NCI-H1092 treated with DMSO at 0.1 percent for 48 hours (cell line): ENCODE data around the gene AADACL4.
"Not testable (repeated sequence)": the region's sequence is repeated elsewhere in the genome, so short reads cannot be mapped to it uniquely, and the experiment has no call there.

Experiments
- DNase-seq: peaks from one replicate; lab custom pipeline; 2025; lab: John Stamatoyannopoulos, UW

AADACL4 gene

DNA sequence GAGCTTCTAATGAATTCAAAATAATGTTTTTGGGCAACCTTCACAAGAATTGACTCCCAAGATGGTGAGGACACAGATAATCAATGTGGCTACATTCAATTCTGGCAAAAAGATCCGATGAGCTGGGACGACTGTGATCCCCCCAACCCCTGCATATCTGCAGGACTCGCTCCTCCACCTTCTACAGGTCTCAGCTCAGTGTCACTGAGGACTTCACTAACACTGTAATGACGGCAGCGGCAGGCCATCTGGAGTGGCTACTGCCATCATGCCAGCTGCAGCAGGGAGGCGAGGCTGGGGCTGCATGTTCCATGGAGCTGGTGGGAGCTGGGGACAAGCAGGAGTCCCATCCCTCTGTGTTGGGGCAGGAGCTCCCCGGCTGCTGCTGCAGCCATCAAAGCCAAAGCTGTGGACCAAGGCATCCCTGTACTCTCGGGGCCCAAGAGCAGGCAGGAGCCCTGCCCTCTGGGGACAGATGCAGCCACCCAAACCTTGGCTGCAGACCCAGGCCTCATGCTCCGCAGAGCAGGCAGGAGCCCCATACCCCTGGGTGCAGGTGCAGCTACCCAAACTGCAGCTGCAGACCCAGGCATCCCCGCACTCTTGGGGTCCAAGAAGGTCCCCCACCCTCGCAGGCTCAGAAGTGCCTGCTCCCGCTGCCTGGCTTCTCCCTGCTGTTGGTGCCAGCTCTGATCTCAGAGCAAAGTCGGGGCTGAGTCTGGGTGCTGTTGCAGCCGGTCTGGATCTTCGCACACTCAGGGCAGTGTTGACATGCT is 13.7 kb upstream of the AADACL4 start:
- peak; percentile 52 for DNase-seq

DNA sequence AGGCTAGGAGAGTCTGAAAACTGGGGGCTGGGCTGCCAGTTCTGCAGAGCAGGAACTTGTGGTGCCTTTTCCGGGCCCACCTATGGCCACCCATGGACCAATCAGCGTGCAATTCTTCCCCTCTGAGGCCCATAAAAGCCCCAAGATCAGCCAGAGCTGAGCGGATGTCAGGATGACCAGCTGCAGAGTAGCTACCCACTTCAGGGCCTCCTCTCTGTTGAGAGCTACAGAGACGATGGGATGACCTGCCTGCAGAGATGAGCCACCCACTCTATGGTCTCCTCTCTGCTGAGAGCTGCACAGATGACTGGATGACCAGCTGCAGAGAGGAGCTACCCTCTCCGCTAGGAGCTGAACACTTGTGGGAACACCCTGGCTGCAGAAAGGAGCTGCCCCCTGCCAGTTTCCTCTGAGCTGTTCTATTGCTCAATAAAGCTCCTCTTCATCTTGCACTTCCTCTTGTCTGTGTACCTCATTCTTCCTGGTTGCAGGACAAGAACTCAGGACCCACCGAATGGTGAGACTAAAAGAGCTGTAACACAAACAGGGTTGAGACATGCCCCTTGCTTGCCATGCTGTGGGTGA is 12.8 kb upstream of the AADACL4 start:
- DNase-seq: no peak

DNA sequence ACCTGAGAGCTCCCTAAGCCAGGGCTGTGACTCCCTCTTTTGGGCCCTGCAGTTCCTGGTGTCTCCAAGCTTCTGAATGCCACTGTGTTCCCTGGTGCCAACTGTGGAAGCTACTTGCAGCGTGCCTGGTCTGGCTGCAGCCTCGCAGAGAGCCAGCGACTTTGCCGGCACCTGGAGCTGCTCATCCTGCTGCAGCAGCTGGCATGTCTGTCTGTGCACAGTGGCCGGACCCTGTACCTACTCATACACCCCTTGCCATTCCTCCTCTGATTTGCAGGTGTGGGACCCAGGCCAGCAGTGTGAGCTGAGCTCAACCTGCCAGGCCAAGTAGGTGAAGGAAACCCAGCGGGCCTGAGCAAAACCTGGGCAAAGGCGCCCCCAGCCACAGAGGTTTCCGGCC is 12.3 kb upstream of the AADACL4 start:
- DNase-seq: no peak

DNA sequence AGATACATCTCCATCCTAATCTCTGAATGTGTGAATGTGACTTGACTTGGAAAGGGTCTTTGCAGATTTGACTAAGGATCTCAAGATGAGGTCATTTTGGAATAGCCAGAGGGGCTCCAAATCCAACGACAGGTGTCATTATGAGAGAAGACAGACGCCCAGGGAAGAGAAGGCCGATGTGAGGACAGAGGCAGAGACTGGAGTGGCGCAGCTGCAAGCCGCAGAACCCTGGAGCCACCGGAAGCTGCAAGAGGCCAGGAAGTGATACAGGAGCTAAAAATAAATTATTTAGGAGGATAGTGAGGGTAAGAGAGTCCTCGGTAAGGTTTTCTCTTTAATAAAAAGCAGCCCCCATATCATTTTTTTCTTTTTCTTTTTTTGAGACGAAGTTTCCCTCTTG is 9.7 kb upstream of the AADACL4 start:
- DNase-seq: no peak

DNA sequence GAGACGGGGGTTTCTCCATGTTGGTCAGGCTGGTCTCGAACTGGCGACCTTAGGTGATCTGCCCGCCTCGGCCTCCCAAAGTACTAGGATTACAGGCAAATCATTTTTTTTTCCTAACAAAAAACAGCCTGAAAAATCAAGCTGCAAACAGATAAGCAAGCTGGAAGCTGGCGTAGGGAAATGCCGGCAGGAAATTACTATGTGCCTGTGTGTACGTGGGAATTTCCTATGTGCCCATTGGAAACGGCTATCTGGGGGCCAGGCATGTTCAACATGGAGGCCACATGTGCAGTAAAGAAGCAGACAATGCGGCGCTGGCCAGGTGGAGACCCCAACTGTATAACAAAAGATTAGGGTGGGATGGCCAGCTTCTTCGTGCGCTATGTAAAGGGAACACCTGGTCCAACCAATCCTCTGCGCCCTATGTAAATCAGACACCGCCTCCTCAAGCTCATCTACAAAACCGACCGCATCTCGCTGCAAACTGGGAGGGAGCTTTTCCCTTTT is 9.1 kb upstream of the AADACL4 start:
- DNase-seq: no peak

DNA sequence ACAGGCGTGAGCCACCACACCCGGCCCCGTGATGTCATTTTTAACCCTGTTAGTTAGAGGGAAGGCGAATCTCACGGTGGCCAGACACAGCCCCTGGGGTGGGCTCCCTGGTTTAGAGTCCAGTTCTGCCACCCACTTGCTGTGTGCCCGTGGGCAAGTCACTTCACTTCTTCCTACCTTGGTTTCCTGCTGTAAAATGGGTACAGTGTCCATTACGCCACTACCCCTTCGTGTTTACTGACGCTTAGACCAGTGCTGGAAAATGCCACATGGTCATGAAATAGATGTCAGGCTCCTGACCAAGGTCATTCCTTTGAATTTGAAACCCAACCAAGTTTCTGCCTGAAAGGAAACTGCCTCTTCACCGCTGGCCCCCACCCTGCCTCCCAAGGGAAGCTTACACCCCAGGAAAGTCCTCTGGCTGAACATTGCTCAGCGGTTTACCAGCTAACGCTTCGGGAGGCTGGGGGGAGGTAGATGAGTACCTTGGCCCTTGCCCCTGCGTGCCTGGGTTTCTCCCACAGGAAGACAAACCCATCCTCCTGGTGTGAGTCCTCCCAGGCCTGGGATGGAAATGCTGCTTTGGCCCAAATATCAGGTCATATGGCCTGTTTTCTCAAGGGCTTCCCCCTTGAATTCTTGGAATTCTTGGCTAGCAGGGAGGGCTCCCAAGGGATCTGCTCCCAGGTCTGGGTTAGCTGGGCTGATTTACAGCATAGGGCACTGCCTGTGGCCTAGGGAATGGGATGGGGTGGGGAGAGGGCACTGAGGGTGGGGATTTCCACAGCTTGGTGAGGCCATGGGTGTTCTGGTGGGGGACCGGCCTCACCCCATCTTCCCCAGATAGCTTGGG is 7.6 kb upstream of the AADACL4 start:
- DNase-seq: no peak

DNA sequence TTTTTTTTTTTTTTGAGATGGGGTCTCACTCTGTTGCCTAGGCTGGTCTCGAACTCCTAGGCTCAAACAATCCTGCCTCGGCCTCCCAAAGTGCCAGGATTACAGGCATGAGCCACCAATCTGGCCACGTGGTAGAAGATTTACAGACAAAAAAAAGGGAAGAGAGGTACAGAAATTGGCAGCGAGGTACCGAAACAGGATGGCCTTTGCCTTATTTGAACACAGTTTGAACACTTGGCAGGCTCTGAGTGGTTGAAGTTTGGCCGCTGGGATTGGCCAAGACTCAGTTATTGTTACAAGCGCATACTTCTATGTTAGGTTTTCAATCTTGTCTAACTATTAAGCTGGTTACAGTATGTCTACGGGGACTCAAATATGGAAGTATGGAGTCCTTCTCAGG is 6.2 kb upstream of the AADACL4 start:
- no peak for DNase-seq

DNA sequence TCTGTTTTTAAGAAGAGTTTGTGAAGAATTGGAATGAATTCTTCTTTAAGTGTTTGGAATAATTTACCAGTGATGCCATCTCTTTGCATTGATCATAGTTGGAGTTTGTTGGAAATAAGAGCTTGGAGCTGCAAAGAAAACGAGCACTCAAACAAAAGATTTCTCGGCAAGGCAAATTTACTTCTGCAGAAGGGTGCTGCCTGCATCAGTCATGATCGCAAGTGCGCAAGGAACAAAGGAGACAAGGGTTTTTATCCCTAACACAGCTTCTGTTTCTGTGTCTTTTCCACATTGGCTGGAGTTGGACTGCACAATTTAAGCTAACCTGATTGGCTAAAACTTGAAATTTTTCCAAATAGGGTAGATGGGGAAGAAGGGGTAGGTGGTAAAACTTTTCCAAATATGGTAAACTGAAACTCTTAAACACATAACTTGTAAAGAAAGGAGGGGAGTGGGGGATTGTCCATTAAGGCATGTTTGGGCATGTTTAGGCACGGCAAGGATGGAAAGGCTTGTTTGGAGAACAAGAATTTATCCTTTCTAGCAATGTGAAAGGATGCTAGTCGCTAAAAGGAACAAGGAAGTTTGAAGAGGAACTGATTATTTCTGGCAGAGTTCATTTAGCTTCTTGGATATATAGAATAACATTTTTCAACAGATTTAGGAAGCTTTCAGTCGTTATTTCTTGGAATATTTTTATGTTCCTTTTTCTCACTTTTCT is 3.5 kb upstream of the AADACL4 start:
- no peak for DNase-seq

DNA sequence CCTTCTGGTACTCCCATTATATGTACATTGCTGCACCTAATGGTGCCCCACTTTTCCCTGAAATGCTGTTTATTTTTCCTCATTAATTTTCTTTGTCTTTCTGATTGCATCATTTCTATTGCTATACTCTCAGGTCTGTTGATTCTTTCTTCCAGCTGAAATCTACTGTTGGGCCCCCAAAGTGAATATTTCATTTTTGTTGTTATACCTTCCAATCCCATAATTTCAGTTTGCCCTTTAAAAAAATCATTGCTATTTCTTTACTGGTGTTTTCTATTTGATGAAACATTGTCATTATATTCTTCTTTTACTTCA is 3.0 kb upstream of the AADACL4 start:
- no peak for DNase-seq

DNA sequence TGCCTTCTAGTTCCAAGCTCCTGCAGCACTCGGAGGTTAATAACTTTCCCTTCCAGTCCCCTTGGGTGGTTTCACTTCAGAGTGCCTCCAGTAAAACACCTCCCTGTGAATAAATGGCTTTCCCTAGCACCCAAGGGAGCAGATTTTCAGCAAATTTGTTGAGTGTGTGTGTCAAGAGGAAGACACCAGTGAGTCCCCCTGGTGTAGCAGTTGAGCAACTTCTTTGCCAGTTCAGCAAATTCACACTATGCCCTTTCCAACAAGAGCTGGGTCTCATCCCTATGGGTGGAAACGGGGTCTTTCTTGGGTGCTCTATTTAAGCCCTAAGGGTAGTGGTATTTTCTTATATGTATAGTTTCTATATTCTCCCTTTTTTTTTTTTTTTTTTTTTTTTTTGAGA is 806 bp upstream of the AADACL4 start:
- no peak for DNase-seq

DNA sequence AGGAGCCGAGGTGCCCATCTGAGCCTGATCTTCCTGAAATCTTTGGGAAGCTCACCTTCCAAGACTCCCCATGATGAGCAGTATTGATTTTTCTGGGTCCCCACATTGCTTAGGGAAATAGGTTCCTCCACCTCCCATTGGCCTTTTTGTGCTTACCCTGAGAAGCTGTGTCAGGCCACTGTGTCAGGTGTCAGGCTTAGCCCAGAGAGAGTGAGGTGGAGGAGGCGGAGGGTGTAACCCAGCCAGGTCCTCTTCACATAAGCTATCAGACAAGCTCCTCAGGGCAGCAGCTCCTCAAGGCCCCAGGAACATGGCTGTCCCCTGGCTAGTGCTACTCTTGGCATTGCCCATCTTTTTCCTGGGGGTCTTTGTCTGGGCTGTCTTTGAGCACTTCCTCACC is 352 bp downstream of the AADACL4 start:
- DNase-seq: no peak

DNA sequence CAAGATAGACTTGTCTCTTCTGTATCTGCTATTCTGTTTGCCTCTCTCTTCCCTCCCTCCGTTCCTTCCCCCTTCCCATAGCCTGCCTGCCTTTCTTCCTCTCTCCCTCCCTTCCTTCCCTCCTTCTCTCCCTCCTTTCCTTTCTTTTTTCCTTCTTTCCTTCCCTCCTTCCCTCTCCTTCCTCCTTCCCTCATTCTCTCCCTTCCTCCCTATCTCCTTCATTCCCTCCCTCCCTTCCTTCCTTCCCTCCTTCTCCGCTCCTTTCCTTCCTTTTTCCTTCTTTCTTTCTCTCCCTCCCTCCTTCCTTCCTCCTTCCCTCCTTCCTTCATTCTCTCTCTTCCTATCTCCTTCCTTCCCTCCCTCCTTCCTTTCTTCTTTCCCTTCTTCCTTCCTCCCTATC is 944 bp downstream of the AADACL4 start:
- no peak for DNase-seq

DNA sequence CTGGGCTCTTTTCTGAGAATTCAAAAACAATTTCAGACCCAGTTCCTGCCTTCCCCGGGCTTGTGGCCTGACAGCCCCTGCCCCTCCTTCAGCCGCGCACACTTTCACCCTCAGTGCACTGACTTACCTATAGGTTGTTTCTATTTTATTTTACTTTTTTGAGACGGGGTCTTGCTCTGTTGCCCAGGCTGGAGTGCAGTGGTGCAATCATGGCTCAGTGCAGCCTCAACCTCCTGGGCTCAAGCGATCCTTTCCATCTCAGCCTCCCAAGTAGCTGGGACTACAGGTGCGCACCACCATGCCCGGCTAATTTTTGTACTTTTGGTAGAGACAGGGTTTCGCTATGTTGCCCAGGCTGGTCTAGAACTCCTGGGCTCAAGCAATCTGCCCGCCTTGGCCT is 1.5 kb downstream of the AADACL4 start:
- not testable (repeated sequence) for DNase-seq

DNA sequence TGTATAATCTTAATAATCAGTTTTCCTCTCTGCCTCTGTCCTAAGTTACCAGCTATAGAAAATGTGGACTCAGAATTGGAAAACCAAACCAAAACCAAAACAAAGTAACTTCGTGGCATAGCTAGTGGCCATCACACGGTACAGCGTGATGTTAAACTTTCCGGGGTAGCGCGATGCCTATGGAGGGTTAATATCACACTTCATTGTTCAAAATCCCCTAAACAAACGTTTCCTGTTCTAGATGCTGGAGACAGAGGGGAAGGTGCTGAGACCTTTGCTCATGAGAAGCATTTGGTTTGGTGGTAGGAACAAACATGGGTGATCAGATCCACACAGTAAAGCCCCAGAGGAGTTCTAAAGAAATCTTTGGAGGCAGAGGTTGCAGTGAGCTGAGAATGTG is 4.9 kb downstream of the AADACL4 start:
- DNase-seq: no peak

DNA sequence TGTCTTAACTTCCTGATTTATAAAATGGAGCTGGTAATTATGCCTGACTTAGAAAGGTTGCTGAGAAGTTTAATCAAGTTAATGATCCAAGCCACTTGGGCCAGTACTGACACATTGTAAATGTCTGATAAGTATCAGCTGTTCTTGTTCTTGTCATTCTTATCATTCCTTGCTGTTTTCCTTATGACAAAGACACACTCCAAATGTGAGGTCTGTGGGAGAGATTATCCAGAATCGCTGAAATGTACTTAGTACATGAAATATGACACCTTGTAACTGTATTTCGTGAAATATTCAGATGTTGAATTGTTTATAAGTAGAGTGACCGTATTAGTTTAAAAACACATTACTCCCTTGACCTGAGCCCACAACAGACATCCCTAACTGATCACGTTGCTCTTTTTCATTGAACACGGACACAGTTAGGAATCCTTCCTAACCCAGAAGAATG is 6.1 kb downstream of the AADACL4 start:
- DNase-seq: no peak

DNA sequence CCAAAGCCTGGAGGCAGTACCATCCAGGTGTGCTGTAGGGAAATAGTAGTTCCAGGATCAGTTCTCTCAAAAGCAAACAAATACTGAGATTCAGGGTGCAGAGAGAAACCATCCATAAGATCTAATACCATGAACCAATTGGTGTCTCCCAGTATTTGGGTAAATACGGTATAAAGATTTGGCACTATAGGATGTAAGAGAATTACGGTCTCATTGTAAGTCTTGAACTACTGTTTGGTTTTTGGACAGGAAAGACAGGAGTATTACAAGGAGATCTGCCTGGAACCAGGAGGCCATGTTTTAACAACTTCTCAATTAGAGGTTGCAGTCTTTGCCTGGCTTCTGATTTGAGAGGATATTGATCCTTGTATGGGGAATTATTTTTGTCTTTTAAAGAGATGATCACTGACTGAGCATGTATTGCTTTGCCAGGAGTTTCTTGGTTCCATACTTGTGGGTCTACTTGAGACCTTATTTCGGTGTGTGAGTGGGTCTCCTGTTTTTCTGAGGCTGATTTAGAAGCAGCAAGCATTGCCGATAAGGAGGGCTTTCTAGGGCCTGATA is 10.2 kb downstream of the AADACL4 start:
- no peak for DNase-seq

DNA sequence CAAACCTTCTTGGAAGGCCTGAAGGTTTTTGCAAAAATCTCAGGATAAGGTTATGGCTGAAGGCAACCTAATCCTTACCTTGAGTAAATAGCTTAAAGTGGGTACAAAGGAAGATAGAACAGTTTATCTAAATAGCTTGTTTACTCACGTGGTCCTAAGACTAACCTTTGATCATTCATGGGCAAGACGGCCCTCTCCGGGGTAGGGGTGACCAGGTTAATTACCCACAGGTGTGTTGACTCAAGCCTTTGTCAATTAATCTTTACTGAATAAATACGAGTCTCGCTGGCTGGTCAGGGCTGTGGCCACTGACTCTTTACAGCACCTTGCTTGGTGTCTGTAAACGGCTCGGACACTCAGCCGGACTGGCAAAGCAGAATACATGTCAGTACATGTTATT is 10.8 kb downstream of the AADACL4 start:
- DNase-seq: no peak

DNA sequence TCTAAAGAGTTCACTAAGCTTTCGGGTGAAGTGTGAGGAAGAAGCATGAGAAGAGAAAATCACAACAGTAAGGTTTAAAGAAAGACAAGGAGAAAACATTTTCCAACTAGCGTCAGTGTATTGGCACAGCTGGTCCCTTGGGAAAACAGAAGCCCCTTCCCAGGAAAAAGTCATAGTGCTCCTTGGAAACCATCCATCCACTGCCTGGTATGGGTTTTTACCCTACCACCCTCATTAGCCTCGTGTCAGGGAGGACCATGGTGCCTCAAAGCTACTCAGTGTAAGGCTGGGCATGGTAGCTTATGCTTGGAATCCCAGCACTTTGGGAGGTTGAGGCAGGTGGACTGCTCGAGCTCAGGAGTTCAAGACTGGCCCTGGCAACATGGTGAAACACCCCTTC is 12.7 kb downstream of the AADACL4 start:
- no peak for DNase-seq

DNA sequence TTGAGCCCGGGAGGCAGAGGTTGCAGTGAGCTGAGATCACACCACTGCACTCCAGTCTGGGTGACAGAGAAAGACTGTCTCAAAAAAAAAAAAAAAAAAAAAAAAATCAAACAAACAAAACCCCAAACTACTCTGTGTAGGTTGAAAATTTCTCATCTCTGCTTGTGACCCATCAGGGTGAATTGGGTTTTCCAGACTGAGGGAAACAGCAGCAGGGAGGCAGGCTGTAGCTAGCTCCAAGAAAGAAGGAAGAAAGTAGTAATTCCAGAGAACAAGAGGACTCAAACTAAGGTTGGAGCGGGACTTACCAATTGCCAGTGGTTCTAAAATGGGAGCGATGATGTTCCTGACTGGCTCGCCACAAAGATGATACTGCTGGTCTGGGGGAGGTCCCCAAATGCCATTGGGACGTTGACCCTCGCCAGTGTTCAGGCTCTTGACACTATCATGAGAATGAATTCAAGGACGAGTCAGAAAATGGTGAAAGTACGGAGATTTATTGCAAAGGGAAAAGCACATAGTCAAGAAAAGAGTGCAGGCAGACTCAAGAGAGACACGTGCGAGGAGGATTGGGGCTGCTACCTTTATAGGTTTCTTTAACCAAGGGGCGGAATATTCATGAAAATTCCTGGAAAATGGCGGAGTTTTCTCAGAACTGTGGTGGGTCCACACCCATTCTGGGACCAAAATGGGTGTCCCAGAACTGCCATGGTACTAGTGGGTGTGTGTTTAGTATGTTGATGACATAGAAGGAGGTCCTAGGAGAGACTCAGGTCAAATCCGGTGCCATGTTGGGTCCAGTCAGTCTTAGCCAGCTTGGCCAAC is 13.4 kb downstream of the AADACL4 start:
- no peak for DNase-seq

DNA sequence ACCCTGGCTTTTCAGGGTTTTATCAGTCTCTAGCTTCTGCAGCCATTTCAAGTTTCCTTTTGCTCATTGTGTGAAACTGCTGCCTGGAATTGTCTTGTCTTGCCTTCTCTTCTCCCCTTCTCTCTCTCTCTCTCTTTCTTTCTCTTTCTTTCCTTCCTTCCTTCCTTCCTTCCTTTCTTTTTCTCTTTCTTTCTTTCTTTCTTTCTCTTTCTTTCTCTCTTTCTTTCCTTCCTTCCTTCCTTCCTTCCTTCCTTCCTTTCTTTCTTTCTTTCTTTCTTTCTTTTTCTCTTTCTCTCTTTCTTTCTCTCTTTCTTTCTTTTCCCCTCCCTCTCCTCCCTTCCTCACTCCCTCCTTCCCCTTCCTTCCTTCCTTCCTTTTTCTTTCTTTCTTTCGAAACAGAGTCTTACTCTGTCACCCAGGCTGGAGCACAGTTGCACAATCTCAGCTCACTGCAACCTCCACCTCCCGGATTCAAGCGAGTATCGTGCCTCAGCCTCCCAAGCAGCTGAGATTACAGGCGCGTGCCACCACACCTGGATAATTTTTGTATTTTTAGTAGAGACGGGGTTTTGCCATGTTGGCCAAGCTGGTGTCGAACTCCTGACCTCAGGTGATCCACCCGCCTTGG is 14.1 kb downstream of the AADACL4 start:
- not testable (repeated sequence) for DNase-seq
